Measurements from ENCODE around the gene DNMBP. TPM values are rescaled to one million over a fixed set of nuclear protein-coding genes. Genes with fewer than 3 reads are reported as not detected.

DNMBP gene
- total and polyA plus RNA-seq, 2 experiments from 2014 or later = 13.4 to 31.2 TPM

GRCh38 chr10:100025576-100025975, 15.8 kb upstream of the DNMBP start:
- Histone ChIP-seq H3K4me2 (no peak overlapping the region), H3K27ac (ENCODE audit: low read depth) (no peak overlapping the region), H3K36me3 (ENCODE audit: insufficient read depth) (no peaks in the 10 kb centered on the region; the same call in 1 of the 2 replicates), H3K4me3 (no peak overlapping the region), H3K4me1 (ENCODE audit: insufficient read depth) (0 out of 2 replicates have a peak, but pooled peaks cover 5% of the 10 kb centered on the region), H3K9me2 (ENCODE audit: insufficient read depth) (no peaks in the 10 kb centered on the region), H3K79me2 (replicated peaks; ENCODE audit: insufficient read depth) (no peaks in the 10 kb centered on the region), H3F3A (replicated peaks; ENCODE audit: low read depth) (no peaks in the 10 kb centered on the region), H3K27me3 (ENCODE audit: insufficient read depth) (no peaks in the 10 kb centered on the region), H2AFZ (peak overlapping the region; percentile 87), H4K20me1 (replicated peaks; ENCODE audit: insufficient read depth) (no peaks in the 10 kb centered on the region)
- no peak overlapping the region for H3K4me3 Mint-ChIP-seq
- H3K27me3 Mint-ChIP-seq (ENCODE audit: insufficient read depth, low read depth, poor library complexity) = no peaks in the 10 kb centered on the region
- H3K4me1 Mint-ChIP-seq = peaks cover 3% of the 10 kb centered on the region; the same call in 2 of the 3 replicates
- no peak overlapping the region for H3K27ac Mint-ChIP-seq
- ATAC-seq (no peak), DNase-seq (ENCODE audit: low spot score) (no peak)
- TF ChIP-seq EZH2 (IDR thresholded peaks at IDR 0.05; ENCODE audit: low read depth, unreplicated experiment) (no peak), POLR2AphosphoS5 (IDR thresholded peaks at IDR 0.05; ENCODE audit: low read depth) (no peak), JUNB (IDR thresholded peaks at IDR 0.05; ENCODE audit: unreplicated experiment) (no peak), ZNF331 (CRISPR knock-in tag; IDR thresholded peaks at IDR 0.05; ENCODE audit: low read depth) (no peak), ZNF462 (CRISPR knock-in tag; IDR thresholded peaks at IDR 0.05) (no peak), ZNF114 (CRISPR knock-in tag; IDR thresholded peaks at IDR 0.05) (no peak), NANOG (IDR thresholded peaks at IDR 0.05; ENCODE audit: borderline replicate concordance) (no peak), EZH2phosphoT487 (IDR thresholded peaks at IDR 0.05; ENCODE audit: unreplicated experiment) (no peak), ETS1 (IDR thresholded peaks at IDR 0.05) (no peak), CREB1 (CRISPR knock-in tag; IDR thresholded peaks at IDR 0.05; ENCODE audit: low read depth) (no peak), STAT1 (IDR thresholded peaks at IDR 0.05; ENCODE audit: unreplicated experiment) (no peak)
- TF ChIP-seq, protein P1, sequence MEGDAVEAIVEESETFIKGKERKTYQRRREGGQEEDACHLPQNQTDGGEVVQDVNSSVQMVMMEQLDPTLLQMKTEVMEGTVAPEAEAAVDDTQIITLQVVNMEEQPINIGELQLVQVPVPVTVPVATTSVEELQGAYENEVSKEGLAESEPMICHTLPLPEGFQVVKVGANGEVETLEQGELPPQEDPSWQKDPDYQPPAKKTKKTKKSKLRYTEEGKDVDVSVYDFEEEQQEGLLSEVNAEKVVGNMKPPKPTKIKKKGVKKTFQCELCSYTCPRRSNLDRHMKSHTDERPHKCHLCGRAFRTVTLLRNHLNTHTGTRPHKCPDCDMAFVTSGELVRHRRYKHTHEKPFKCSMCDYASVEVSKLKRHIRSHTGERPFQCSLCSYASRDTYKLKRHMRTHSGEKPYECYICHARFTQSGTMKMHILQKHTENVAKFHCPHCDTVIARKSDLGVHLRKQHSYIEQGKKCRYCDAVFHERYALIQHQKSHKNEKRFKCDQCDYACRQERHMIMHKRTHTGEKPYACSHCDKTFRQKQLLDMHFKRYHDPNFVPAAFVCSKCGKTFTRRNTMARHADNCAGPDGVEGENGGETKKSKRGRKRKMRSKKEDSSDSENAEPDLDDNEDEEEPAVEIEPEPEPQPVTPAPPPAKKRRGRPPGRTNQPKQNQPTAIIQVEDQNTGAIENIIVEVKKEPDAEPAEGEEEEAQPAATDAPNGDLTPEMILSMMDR (conservative IDR thresholded peaks at IDR 0.05; ENCODE audit: low read depth in 2 of 2) = no peak
- TF ChIP-seq, protein P2, sequence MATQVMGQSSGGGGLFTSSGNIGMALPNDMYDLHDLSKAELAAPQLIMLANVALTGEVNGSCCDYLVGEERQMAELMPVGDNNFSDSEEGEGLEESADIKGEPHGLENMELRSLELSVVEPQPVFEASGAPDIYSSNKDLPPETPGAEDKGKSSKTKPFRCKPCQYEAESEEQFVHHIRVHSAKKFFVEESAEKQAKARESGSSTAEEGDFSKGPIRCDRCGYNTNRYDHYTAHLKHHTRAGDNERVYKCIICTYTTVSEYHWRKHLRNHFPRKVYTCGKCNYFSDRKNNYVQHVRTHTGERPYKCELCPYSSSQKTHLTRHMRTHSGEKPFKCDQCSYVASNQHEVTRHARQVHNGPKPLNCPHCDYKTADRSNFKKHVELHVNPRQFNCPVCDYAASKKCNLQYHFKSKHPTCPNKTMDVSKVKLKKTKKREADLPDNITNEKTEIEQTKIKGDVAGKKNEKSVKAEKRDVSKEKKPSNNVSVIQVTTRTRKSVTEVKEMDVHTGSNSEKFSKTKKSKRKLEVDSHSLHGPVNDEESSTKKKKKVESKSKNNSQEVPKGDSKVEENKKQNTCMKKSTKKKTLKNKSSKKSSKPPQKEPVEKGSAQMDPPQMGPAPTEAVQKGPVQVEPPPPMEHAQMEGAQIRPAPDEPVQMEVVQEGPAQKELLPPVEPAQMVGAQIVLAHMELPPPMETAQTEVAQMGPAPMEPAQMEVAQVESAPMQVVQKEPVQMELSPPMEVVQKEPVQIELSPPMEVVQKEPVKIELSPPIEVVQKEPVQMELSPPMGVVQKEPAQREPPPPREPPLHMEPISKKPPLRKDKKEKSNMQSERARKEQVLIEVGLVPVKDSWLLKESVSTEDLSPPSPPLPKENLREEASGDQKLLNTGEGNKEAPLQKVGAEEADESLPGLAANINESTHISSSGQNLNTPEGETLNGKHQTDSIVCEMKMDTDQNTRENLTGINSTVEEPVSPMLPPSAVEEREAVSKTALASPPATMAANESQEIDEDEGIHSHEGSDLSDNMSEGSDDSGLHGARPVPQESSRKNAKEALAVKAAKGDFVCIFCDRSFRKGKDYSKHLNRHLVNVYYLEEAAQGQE (IDR thresholded peaks at IDR 0.05; ENCODE audit: unreplicated experiment) = no peak
- peaks cover 17% of the 10 kb centered on the region for H3K36me3 Mint-ChIP-seq (ENCODE audit: low read depth)
- H3K9me3 Mint-ChIP-seq = peaks cover 33% of the 10 kb centered on the region

Measured in GM23338 (cell line).